GM19043 (cell line): Measurements from ENCODE around the gene VKORC1L1.
"Not testable (repeated sequence)": the region's sequence is repeated elsewhere in the genome, so short reads cannot be mapped to it uniquely, and the experiment has no call there.

ENCODE experiments used
- ATAC-seq: cut with Tn5 transposase; IDR thresholded peaks from one replicate; pipeline ENCODE4 v1.9.1; 2021; ENCODE audit warnings: low read depth; ENCODE audit not compliant: unreplicated experiment

Gene VKORC1L1

GRCh38 chr7:65927489-65928448 lies 54.9 kb downstream of the VKORC1L1 start:
- no peak for ATAC-seq

GRCh38 chr7:65931685-65932084 lies 58.8 kb downstream of the VKORC1L1 start:
- ATAC-seq = no peak

- ATAC-seq = no peak
Measured at GRCh38 chr7:65937296-65937695, 64.4 kb downstream of the VKORC1L1 start.

- ATAC-seq = no peak
Measured at GRCh38 chr7:65938336-65938895, 65.5 kb downstream of the VKORC1L1 start.

GRCh38 chr7:65945787-65946186 lies 72.9 kb downstream of the VKORC1L1 start:
- ATAC-seq = not testable (repeated sequence)

GRCh38 chr7:65946904-65947303 lies 74.0 kb downstream of the VKORC1L1 start:
- ATAC-seq = no peak

DNA sequence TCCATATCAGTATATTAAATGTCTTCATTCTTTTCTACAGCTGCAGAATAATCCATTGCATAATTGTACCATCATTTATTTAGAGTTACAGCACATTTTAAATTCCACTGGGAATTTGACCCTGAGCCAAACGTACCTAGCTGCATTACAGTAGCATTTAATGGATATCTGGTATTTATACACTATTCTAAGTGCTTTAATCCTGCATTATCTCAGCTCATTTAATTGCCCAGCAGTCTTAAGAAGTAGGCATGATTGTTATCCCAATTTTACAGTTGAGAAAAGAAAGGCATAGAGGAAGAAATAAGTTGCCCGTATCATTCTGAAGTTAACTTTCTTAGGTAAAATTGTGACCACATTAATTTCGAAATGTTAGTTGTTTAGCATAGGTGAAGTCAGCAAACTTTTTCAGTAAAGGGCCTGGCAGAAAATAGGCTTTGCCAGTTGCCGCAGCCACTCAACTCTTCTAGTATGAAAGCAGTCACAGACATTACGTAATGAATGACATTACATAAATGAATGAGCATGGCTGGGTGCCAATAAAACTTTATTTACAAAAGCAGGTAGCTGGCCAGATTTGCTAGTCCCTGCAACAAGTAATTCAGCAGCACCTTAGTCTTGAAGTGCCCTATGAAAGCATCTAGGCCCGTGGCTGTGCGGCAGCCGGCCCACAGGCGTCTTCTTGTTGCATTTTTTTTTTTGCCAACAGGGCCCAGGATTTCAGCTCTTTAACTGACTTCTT lies 79.1 kb downstream of the VKORC1L1 start:
- no peak for ATAC-seq

GRCh38 chr7:65953001-65953720 lies 80.3 kb downstream of the VKORC1L1 start:
- ATAC-seq = no peak

GRCh38 chr7:65953890-65954450 lies 81.1 kb downstream of the VKORC1L1 start:
- no peak for ATAC-seq

DNA sequence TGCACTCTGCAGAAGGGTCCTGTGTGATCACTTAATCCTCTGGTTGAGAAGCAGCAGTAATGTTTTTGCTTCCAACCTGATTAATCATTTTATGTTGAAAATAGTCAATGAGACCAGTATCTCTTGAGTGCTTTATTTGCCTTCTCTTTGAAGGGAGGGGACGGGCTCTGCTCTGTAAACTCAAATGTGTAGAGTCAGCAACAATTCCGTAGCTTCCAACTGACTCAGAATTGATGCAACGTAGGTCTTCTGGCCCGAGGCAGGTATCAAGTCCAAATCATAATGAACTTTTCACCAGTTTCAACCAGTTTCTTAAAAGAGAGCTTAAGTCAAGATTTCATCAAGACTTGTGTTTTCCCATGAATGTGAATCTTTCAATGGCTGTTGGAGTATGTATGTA lies 82.8 kb downstream of the VKORC1L1 start:
- no peak for ATAC-seq

GRCh38 chr7:65960351-65961074 lies 87.6 kb downstream of the VKORC1L1 start:
- ATAC-seq = no peak

GRCh38 chr7:65962033-65962432 lies 89.2 kb downstream of the VKORC1L1 start:
- no peak for ATAC-seq

GRCh38 chr7:65964671-65965070 lies 91.8 kb downstream of the VKORC1L1 start:
- not testable (repeated sequence) for ATAC-seq

GRCh38 chr7:65966146-65966545 lies 93.3 kb downstream of the VKORC1L1 start:
- ATAC-seq = no peak

GRCh38 chr7:65967361-65968155 lies 94.7 kb downstream of the VKORC1L1 start:
- no peak for ATAC-seq

DNA sequence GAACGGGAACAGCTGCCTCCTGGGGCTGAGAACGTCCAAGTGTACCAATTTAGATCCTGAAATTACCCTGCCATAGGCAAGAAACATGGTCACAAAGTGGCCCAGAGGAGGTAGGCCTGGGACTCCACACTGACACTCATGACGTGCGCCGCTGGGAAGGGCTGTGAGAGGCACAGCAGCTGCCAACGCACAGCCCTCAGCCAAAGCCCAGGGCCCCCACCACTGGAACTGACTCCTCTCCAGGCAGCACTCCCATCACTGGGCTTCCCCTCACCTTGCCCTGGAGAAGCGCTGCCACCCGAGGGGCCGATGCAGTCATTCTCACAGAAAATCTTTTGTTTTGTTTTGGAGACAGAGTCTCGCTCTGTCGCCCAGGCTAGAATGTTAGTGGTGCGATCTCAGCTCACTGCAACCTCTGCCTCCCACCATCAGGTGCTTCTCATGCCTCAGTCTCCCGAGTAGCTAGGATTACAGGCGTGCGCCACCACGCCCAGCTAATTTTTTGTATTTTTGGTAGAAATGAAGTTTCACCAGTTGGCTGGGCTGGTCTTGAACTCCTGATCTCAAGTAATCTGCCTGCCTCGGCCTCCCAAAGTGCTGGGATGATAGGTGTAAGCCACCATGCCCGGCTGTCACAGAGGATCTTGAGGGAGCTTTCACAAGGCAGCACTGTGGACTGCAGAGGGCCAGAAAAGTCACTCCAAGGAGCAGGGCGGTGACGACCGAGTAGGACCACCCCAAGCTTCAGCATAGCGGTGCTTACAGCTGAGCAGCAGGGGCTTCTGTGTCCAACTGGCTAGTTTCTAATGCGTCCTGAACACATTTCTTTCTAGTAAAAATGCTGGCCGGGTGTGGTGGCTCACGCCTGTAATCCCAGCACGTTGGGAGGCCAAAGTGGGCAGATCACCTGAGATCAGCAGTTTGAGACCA lies 95.6 kb downstream of the VKORC1L1 start:
- no peak for ATAC-seq

- no peak for ATAC-seq
Measured at GRCh38 chr7:65971021-65971420, 98.1 kb downstream of the VKORC1L1 start.

DNA sequence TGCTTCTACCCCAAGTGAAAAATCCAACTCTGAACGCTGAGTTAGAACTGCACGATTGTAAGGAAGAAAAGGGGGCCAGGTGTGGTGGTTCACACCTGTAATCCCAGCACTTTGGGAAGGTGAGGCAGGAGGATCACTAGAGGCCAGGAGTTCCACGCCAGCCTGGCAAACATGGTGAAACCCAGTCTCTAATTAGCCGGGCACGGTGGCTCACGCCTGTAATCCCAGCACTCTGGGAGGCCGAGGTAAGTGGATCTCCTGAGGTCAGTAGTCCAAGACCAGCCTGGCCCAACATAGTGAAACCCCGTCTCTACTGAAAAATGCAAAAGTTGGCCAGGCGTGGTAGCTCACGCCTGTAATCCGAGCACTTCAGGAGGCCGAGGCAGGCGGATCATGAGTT lies 100.1 kb downstream of the VKORC1L1 start:
- no peak for ATAC-seq
